Neural cell (in vitro differentiated cells): ENCODE measurements around the gene CA12. TPM values are rescaled to one million over a fixed set of nuclear protein-coding genes. Genes with fewer than 3 reads are reported as not detected.

Experiments used
- H2AFZ ChIP-seq: fragments of 200-600, 300-800 bp; sonication (generic), shearing (Covaris generic); 2 replicates; pipeline ENCODE4 v1.6.0; 2014; ENCODE audit warnings: low read depth, mild to moderate bottlenecking, antibody characterized with exemption, low read length, moderate library complexity
- H3F3A ChIP-seq: fragments of 200-600 bp; shearing (Covaris generic); 2 replicates; pipeline ENCODE4 v1.6.1; 2016; ENCODE audit warnings: mild to moderate bottlenecking, moderate library complexity, mixed read lengths, antibody characterized with exemption, low read length; ENCODE audit not compliant: insufficient read depth, poor library complexity, severe bottlenecking
- H3K27ac ChIP-seq: fragments of 200-600, 300-800 bp; sonication (generic), shearing (Covaris generic); 2 replicates; pipeline ENCODE4 v1.5.1; 2014; ENCODE audit warnings: mild to moderate bottlenecking, low read length, moderate library complexity
- H3K27me3 ChIP-seq: fragments of 300-800, 200-600 bp; sonication (generic), shearing (Covaris generic); 2 replicates; pipeline ENCODE4 v1.6.0; 2014; ENCODE audit warnings: mild to moderate bottlenecking, low read depth, low read length, moderate library complexity; ENCODE audit not compliant: insufficient read depth
- H3K36me3 ChIP-seq: fragments of 300-800, 200-600 bp; sonication (generic), shearing (Covaris generic); 2 replicates; pipeline ENCODE4 v1.5.1; 2014; ENCODE audit warnings: mild to moderate bottlenecking, antibody characterized with exemption, low read length, moderate library complexity; ENCODE audit not compliant: insufficient read depth
- H3K4me2 ChIP-seq: fragments of 300-800, 200-600 bp; sonication (generic), shearing (Covaris generic); 2 replicates; pipeline ENCODE4 v1.6.0; 2014; ENCODE audit warnings: mild to moderate bottlenecking, low read length
- H3K4me3 ChIP-seq: fragments of 300-800, 200-600 bp; sonication (generic), shearing (Covaris generic); 2 replicates; pipeline ENCODE4 v1.5.1; 2014; ENCODE audit warnings: mild to moderate bottlenecking, low read length, moderate library complexity
- H3K79me2 ChIP-seq: fragments of 200-600 bp; shearing (Covaris generic); replicated peaks from 2 replicates; pipeline ENCODE4 v1.6.0; 2014; ENCODE audit warnings: mild to moderate bottlenecking, low read length, moderate library complexity; ENCODE audit not compliant: insufficient read depth
- H3K9ac ChIP-seq: fragments of 300-800, 200-600 bp; sonication (generic), shearing (Covaris generic); 2 replicates; pipeline ENCODE4 v1.6.1; 2016; ENCODE audit warnings: mild to moderate bottlenecking, low read length, mixed read lengths
- H3K9me2 ChIP-seq: fragments of 200-600 bp; shearing (Covaris generic); 2 replicates; pipeline ENCODE4 v1.6.1; 2016; ENCODE audit warnings: mild to moderate bottlenecking, low read length, mixed read lengths; ENCODE audit not compliant: insufficient read depth
- H3K9me3 ChIP-seq: fragments of 200-600, 300-800 bp; sonication (generic), shearing (Covaris generic); 2 replicates; pipeline ENCODE4 v1.6.1; 2016; ENCODE audit warnings: mild to moderate bottlenecking, mixed run types, low read length, moderate library complexity, mixed read lengths
- H4K20me1 ChIP-seq: fragments of 200-600 bp; shearing (Covaris generic); 2 replicates; pipeline ENCODE4 v1.6.1; 2016; ENCODE audit warnings: mild to moderate bottlenecking, mixed run types; ENCODE audit not compliant: insufficient read depth
- EP300 ChIP-seq: fragments of 450-650 bp; conservative IDR thresholded peaks from 2 replicates; pipeline ENCODE4 v1.6.1; 2014; ENCODE audit warnings: antibody characterized with exemption, mild to moderate bottlenecking, moderate library complexity; ENCODE audit not compliant: poor library complexity, severe bottlenecking
- EZH2 ChIP-seq: fragments of 200-600, 300-800 bp; shearing (Covaris generic), sonication (generic); IDR thresholded peaks from 2 replicates; pipeline ENCODE4 v1.6.1; 2014; ENCODE audit warnings: antibody characterized with exemption, low read length, borderline replicate concordance, mild to moderate bottlenecking; ENCODE audit not compliant: insufficient read depth, poor library complexity, severe bottlenecking
- MXI1 ChIP-seq: fragments of 450-650 bp; conservative IDR thresholded peaks from 2 replicates; pipeline ENCODE4 v1.6.1; 2014; ENCODE audit warnings: antibody characterized with exemption, mild to moderate bottlenecking; ENCODE audit not compliant: poor library complexity, severe bottlenecking
- POLR2AphosphoS5 ChIP-seq: IDR thresholded peaks from 2 replicates; pipeline ENCODE4 v1.6.1; 2012
- RAD21 ChIP-seq: fragments of 450-650 bp; conservative IDR thresholded peaks from 2 replicates; pipeline ENCODE4 v1.6.1; 2014; ENCODE audit warnings: antibody characterized with exemption, mild to moderate bottlenecking, moderate library complexity
- SMC3 ChIP-seq: fragments of 450-650 bp; conservative IDR thresholded peaks from 2 replicates; pipeline ENCODE4 v1.6.1; 2014; ENCODE audit warnings: antibody characterized with exemption, mild to moderate bottlenecking, moderate library complexity; ENCODE audit not compliant: poor library complexity
- TAF1 ChIP-seq: IDR thresholded peaks from 2 replicates; pipeline ENCODE4 v1.6.1; 2012; ENCODE audit warnings: low read depth
- polyA plus RNA-seq: library from polyadenylated mRNA; depleted of rRNA; stranded (reverse); fragments of >200 nt; gene quantifications from 2 replicates; pipeline ENCODE4 v1.2.3, GENCODE V29; 2014
- TF ChIP-seq, protein P1 (sequence below): fragments of 450-650 bp; IDR thresholded peaks from 2 replicates; pipeline ENCODE4 v1.5.1; 2014; ENCODE audit warnings: antibody characterized with exemption, mild to moderate bottlenecking, moderate library complexity; ENCODE audit not compliant: poor library complexity, severe bottlenecking
- TF ChIP-seq, protein P2 (sequence below): IDR thresholded peaks from 2 replicates; pipeline ENCODE4 v1.6.1; 2012; ENCODE audit warnings: borderline replicate concordance

Gene CA12
- polyA plus RNA-seq, 1 donor from 2014 or later: 0.11 TPM

DNA sequence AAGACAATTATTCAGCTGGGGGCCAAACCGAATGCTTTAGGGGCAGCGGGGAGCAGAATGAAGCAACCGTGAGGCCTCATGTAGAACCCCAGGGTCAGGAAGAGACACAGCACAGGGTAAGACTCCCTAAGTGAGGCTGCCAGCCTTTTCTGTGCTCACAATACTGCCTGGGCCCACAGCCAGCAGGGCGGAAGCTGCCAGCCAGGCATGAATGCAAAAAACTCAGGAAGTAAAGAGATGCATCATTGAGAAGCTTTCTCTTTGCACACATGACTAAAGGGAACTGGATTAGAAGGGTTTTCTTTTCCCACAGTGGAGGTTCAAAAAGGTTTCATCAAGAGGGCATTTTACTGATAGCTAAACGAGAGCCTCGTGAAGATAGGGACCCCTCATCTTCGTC lies 33.3 kb downstream of the CA12 start (continued):
- TF ChIP-seq EP300: no peak

DNA sequence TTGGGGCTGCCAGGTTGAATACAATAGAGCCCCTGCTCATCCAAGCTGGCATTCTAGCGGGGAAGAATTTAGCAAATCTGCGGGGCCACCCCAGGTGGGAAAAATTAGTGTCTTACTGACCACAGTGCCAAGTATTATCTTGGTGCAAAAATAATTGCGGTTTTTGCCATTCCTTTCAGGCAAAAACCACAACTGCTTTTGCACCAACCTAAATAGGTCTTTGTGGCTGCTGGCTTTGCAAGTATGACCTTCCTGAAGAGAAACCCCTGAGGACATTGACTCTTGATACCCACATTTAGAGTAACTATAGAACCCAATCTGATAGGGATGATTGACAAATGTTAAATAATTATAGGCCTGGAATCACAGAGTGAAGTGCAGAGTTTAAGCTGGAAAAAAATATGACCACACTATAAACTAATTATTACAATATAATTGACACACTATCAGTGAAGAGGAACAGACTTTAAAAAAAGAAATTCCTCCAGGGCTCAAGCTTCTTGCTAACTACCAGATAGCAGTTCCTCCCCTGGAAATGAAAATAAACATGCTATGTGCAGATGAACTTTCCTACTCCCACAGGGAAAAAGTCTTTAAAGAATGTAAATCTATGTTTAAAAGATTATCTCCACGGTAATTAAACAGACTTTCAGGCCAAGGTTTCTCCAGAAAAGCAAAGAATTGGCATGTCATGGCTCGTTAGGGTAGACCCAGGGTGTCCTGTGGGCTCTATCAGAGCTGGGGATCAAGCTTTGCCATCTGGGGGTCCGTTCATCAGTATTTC lies 34.4 kb downstream of the CA12 start:
- no peaks in the 10 kb centered on the region for H3K9me3 ChIP-seq
- no peaks in the 10 kb centered on the region for H3K27me3 ChIP-seq
- no peaks in the 10 kb centered on the region for H3F3A ChIP-seq
- H3K4me2 ChIP-seq: no peak overlapping the region
- H3K4me3 ChIP-seq: no peak overlapping the region
- no peaks in the 10 kb centered on the region for H3K36me3 ChIP-seq
- no peaks in the 10 kb centered on the region for H3K9me2 ChIP-seq
- no peak overlapping the region for H3K27ac ChIP-seq
- H2AFZ ChIP-seq: no peak overlapping the region
- no peak overlapping the region for H3K9ac ChIP-seq
- TF ChIP-seq, protein P1, sequence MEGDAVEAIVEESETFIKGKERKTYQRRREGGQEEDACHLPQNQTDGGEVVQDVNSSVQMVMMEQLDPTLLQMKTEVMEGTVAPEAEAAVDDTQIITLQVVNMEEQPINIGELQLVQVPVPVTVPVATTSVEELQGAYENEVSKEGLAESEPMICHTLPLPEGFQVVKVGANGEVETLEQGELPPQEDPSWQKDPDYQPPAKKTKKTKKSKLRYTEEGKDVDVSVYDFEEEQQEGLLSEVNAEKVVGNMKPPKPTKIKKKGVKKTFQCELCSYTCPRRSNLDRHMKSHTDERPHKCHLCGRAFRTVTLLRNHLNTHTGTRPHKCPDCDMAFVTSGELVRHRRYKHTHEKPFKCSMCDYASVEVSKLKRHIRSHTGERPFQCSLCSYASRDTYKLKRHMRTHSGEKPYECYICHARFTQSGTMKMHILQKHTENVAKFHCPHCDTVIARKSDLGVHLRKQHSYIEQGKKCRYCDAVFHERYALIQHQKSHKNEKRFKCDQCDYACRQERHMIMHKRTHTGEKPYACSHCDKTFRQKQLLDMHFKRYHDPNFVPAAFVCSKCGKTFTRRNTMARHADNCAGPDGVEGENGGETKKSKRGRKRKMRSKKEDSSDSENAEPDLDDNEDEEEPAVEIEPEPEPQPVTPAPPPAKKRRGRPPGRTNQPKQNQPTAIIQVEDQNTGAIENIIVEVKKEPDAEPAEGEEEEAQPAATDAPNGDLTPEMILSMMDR: no peak
- TF ChIP-seq RAD21: no peak
- TF ChIP-seq MXI1: no peak
- no peak for TF ChIP-seq EZH2
- no peak for TF ChIP-seq EP300
- TF ChIP-seq POLR2AphosphoS5: no peak
- H4K20me1 ChIP-seq: no peaks in the 10 kb centered on the region
- H3K79me2 ChIP-seq: no peaks in the 10 kb centered on the region

DNA sequence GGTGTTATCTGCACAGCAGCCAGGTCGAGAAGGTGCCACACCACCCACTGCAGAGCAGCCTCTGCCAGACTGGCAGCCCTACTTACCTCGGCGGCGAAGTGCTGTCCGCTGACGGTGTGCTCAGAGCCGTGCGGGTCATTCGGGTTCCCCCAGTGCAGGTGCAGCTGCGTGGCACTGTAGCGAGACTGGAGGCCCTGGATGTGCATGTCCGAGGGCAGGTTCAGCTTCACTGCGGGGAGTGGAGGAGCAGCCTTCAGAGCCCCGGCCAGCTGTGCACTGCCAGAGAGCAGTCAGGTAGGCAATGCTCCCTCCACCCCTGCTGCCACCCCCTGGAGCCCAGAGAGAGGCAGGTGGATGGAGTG lies 36.3 kb downstream of the CA12 start:
- no peaks in the 10 kb centered on the region for H3K36me3 ChIP-seq
- no peaks in the 10 kb centered on the region for H3F3A ChIP-seq
- no peaks in the 10 kb centered on the region for H4K20me1 ChIP-seq
- TF ChIP-seq, protein P1: no peak
- no peak for TF ChIP-seq SMC3
- TF ChIP-seq EZH2: no peak
- no peak for TF ChIP-seq MXI1
- TF ChIP-seq, protein P2, sequence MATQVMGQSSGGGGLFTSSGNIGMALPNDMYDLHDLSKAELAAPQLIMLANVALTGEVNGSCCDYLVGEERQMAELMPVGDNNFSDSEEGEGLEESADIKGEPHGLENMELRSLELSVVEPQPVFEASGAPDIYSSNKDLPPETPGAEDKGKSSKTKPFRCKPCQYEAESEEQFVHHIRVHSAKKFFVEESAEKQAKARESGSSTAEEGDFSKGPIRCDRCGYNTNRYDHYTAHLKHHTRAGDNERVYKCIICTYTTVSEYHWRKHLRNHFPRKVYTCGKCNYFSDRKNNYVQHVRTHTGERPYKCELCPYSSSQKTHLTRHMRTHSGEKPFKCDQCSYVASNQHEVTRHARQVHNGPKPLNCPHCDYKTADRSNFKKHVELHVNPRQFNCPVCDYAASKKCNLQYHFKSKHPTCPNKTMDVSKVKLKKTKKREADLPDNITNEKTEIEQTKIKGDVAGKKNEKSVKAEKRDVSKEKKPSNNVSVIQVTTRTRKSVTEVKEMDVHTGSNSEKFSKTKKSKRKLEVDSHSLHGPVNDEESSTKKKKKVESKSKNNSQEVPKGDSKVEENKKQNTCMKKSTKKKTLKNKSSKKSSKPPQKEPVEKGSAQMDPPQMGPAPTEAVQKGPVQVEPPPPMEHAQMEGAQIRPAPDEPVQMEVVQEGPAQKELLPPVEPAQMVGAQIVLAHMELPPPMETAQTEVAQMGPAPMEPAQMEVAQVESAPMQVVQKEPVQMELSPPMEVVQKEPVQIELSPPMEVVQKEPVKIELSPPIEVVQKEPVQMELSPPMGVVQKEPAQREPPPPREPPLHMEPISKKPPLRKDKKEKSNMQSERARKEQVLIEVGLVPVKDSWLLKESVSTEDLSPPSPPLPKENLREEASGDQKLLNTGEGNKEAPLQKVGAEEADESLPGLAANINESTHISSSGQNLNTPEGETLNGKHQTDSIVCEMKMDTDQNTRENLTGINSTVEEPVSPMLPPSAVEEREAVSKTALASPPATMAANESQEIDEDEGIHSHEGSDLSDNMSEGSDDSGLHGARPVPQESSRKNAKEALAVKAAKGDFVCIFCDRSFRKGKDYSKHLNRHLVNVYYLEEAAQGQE: no peak
- TF ChIP-seq TAF1: no peak
- TF ChIP-seq POLR2AphosphoS5: no peak
- TF ChIP-seq RAD21: no peak
- no peak for TF ChIP-seq EP300
- H3K27me3 ChIP-seq: no peaks in the 10 kb centered on the region
- H3K27ac ChIP-seq: no peak overlapping the region
- no peak overlapping the region for H2AFZ ChIP-seq
- no peak overlapping the region for H3K4me3 ChIP-seq
- H3K9ac ChIP-seq: no peak overlapping the region
- H3K9me2 ChIP-seq: no peaks in the 10 kb centered on the region
- H3K9me3 ChIP-seq: no peaks in the 10 kb centered on the region
- H3K4me2 ChIP-seq: no peak overlapping the region
- no peaks in the 10 kb centered on the region for H3K79me2 ChIP-seq
